ENCODE data around the gene ZNF593OS.

The ZNF593OS gene

GRCh38 chr1:26184086-26184485 lies 12.5 kb upstream of the ZNF593OS start:
- no peak for DNase-seq (ENCODE audit: low spot score)

- DNase-seq (ENCODE audit: low spot score), result no peak
Observed at GRCh38 chr1:26182383-26182696, 10.7 kb upstream of the ZNF593OS start.

GRCh38 chr1:26181586-26182382 lies 10.2 kb upstream of the ZNF593OS start:
- DNase-seq (ENCODE audit: low spot score), result no peak

GRCh38 chr1:26180010-26180506 lies 8.4 kb upstream of the ZNF593OS start:
- no peak for DNase-seq (ENCODE audit: low spot score)

- DNase-seq (ENCODE audit: low spot score), result no peak
Observed at GRCh38 chr1:26177182-26177684, 5.6 kb upstream of the ZNF593OS start, which contains the start of gene CNKSR1. CNKSR1 (plus strand) TSS chr1:26177491; CDS start chr1:26177548, 57 bp downstream.

- DNase-seq (ENCODE audit: low spot score), result no peak
Observed at GRCh38 chr1:26175346-26175745, 3.7 kb upstream of the ZNF593OS start.

GRCh38 chr1:26170472-26170821 lies 1.2 kb downstream of the ZNF593OS start:
- DNase-seq (ENCODE audit: low spot score), result no peak

GRCh38 chr1:26169669-26170471 lies 1.8 kb downstream of the ZNF593OS start, which contains the start of gene ZNF593:
ZNF593 (plus strand) TSS chr1:26169908; CDS start chr1:26169984, 76 bp downstream.
- DNase-seq (ENCODE audit: low spot score), result peak; percentile 83

GRCh38 chr1:26169198-26169554 lies 2.5 kb downstream of the ZNF593OS start:
- no peak for DNase-seq (ENCODE audit: low spot score)

GRCh38 chr1:26168410-26169197 lies 3.0 kb downstream of the ZNF593OS start, which contains the start of gene C1orf232:
C1orf232 (minus strand) TSS chr1:26168963; CDS start chr1:26168499, 464 bp downstream.
- no peak for DNase-seq (ENCODE audit: low spot score)

- no peak for DNase-seq (ENCODE audit: low spot score)
Observed at GRCh38 chr1:26166719-26167281, 4.8 kb downstream of the ZNF593OS start.

- DNase-seq (ENCODE audit: low spot score), result no peak
Observed at GRCh38 chr1:26164861-26165842, 6.5 kb downstream of the ZNF593OS start.

- DNase-seq (ENCODE audit: low spot score), result peak; percentile 31
Observed at GRCh38 chr1:26164036-26164860, 7.4 kb downstream of the ZNF593OS start.

GRCh38 chr1:26163684-26164035 lies 8.0 kb downstream of the ZNF593OS start:
- DNase-seq (ENCODE audit: low spot score), result no peak

- DNase-seq (ENCODE audit: low spot score), result no peak
Observed at GRCh38 chr1:26162220-26162709, 9.4 kb downstream of the ZNF593OS start.

GRCh38 chr1:26161415-26162219 lies 10.0 kb downstream of the ZNF593OS start:
- DNase-seq (ENCODE audit: low spot score), result no peak

- DNase-seq (ENCODE audit: low spot score), result no peak
Observed at GRCh38 chr1:26160527-26161414, 10.9 kb downstream of the ZNF593OS start.

- DNase-seq (ENCODE audit: low spot score), result no peak
Observed at GRCh38 chr1:26159743-26160039, 11.9 kb downstream of the ZNF593OS start.

Measured in CD4-positive, alpha-beta T cell treated with Interleukin-6 at 100 ng/mL for 8 hours (primary cell).